ENCODE measurements around the gene CYB5A.

GRCh38 chr18:74282755-74283554, 8.8 kb downstream of the CYB5A start:
- no peak for TF ChIP-seq POLR2A (IDR thresholded peaks at IDR 0.05)
- TF ChIP-seq CTCF (IDR thresholded peaks at IDR 0.05 in 4 of 5, conservative IDR thresholded peaks at IDR 0.05 in 1 of 5), result no peak

All from gastrocnemius medialis (tissue), 4 donors.